Pancreas (tissue), 10 donors: ENCODE results near the gene VAMP3. TPM values are rescaled to one million over a fixed set of nuclear protein-coding genes. Genes with fewer than 3 reads are reported as not detected.

ENCODE experiments used
- ATAC-seq, 4 donors: fragments of 200-7000 bp; cut with Tn5 transposase; one replicate each; pipeline versions ENCODE4 v1.8.0 to v1.9.1; 2020; ENCODE audit warnings: mild to moderate bottlenecking in 4 of 4, moderate library complexity in 4 of 4
- DNase-seq, 6 donors: peaks; one replicate each; pipeline ENCODE4 v3.0.0-alpha.2; 2020
- FAIRE-seq: peaks from 2 replicates; lab custom pipeline; 2012; peaks lifted over from hg19 to GRCh38; lab: Jason Lieb, UNC
- H3K27ac ChIP-seq, 4 donors: fragments of 200-600 bp; sonication (generic); 1 replicate in 3 of 4; 2 replicates in 1 of 4; pipeline versions ENCODE4 v1.5.0 to v1.8.0; 2020
- H3K27me3 ChIP-seq, 4 donors: fragments of 200-600 bp; one replicate each; pipeline ENCODE4 v1.8.0; 2021
- H3K36me3 ChIP-seq, 3 donors: fragments of 200-600 bp; sonication (generic) in 1 of 3; one replicate each; pipeline versions ENCODE4 v1.5.0 to v1.8.0; 2020 to 2021
- H3K4me1 ChIP-seq, 3 donors: fragments of 200-600 bp; one replicate each; pipeline ENCODE4 v1.8.0; 2021
- H3K4me3 ChIP-seq, 4 donors: fragments of 200-600 bp; sonication (generic) in 2 of 4; one replicate each; pipeline versions ENCODE4 v1.5.0 to v1.8.0; 2020 to 2021
- H3K9me3 ChIP-seq, 4 donors: fragments of 200-600 bp; one replicate each; pipeline ENCODE4 v1.8.0; 2021
- WGBS, 2 donors: extraction: QIAGEN DNeasy Blood & Tissue Kit; methylation state at CpG; one replicate each; pipeline ENCODE4 v1.1.7; 2013; 5-methylcytosine and 5-hydroxymethylcytosine counted together
- intact Hi-C, 3 donors: fragments of 100-400 bp; cut with DNase I; formaldehyde crosslinking; loops; one replicate each; pipeline versions ENCODE4 v1.11.1 to v1.14.2; 2022
- polyA plus RNA-seq, 2 donors: library from polyadenylated mRNA; stranded (reverse); fragments of 200-250 nt; gene quantifications; one replicate each; pipeline ENCODE4 v1.2.3, GENCODE V29; 2013
- total RNA-seq, 6 donors: library from RNA; stranded (reverse); fragmentation: NEBNext Ultra II Directional in 4 of 6; extraction: Animal tissue kit (Norgen Biotek cat#: 25700) in 4 of 6; gene quantifications; one replicate each; pipeline versions ENCODE4 v1.2.1 to v1.2.4, GENCODE V29; 2021 to 2023
- TF ChIP-seq, protein P1 (sequence below), 4 donors: fragments of 200-600 bp; sonication (generic) in 3 of 4; IDR thresholded peaks; one replicate each; pipeline versions ENCODE4 v1.5.0 to v1.8.0; 2021; ENCODE audit warnings: antibody characterized with exemption in 4 of 4
- donor health status: healthy with polysubstance abuse.
- donor health status: DM: no; HTN: no; CAD: no; lungs with moderate emphysema.
- donor health status: DM: no; HTN: no; CAD: no.
- donor health status: control.
- donor health status: control.
- donor health status: Bipolar disorder and iron deficiency.
- donor health status: DM: yes; HTN: yes; CAD: no.
- donor health status: DM: no; HTN: no; CAD: no.
- donor health status: DM: no; HTN: no; CAD: no.
- donor health status: DM: yes; HTN: yes; CAD: no.

The VAMP3 gene
- total RNA-seq (10 to 100 TPM; 11.7 to 39.1 (median 22.0) TPM), polyA plus RNA-seq (10 to 100 TPM; 15.1 to 33.6 TPM)

GRCh38 chr1:7770997-7771822 lies at the start of gene VAMP3:
Gene VAMP3 (plus strand): TSS chr1:7771296. CDS start chr1:7771384, 88 bp downstream.
- Histone ChIP-seq H3K27ac (peak within 1 kb of the TSS; percentile 67 to 88 (median 82)), H3K9me3 (no peaks in the 10 kb centered on the region), H3K4me3 (peak within 1 kb of the TSS; percentile 90 to 98 (median 94)), H3K4me1 (peaks cover 0 to 11% (median 0%) of the 10 kb centered on the region in 3 donors), H3K36me3 (no peaks in the 10 kb centered on the region), H3K27me3 (no peaks in the 10 kb centered on the region)
- TF ChIP-seq, protein P1, sequence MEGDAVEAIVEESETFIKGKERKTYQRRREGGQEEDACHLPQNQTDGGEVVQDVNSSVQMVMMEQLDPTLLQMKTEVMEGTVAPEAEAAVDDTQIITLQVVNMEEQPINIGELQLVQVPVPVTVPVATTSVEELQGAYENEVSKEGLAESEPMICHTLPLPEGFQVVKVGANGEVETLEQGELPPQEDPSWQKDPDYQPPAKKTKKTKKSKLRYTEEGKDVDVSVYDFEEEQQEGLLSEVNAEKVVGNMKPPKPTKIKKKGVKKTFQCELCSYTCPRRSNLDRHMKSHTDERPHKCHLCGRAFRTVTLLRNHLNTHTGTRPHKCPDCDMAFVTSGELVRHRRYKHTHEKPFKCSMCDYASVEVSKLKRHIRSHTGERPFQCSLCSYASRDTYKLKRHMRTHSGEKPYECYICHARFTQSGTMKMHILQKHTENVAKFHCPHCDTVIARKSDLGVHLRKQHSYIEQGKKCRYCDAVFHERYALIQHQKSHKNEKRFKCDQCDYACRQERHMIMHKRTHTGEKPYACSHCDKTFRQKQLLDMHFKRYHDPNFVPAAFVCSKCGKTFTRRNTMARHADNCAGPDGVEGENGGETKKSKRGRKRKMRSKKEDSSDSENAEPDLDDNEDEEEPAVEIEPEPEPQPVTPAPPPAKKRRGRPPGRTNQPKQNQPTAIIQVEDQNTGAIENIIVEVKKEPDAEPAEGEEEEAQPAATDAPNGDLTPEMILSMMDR (IDR thresholded peaks at IDR 0.05) = no peak
- DNase-seq (peak; percentile 81 to 97 (median 90)), FAIRE-seq (no peak), ATAC-seq (peak; percentile 98 to 99 (median 99))
- 1% methylated on average over 62 to 97 of the region's 97 CpGs for WGBS, 2 donors
- intact Hi-C loops = no loop called here

DNA sequence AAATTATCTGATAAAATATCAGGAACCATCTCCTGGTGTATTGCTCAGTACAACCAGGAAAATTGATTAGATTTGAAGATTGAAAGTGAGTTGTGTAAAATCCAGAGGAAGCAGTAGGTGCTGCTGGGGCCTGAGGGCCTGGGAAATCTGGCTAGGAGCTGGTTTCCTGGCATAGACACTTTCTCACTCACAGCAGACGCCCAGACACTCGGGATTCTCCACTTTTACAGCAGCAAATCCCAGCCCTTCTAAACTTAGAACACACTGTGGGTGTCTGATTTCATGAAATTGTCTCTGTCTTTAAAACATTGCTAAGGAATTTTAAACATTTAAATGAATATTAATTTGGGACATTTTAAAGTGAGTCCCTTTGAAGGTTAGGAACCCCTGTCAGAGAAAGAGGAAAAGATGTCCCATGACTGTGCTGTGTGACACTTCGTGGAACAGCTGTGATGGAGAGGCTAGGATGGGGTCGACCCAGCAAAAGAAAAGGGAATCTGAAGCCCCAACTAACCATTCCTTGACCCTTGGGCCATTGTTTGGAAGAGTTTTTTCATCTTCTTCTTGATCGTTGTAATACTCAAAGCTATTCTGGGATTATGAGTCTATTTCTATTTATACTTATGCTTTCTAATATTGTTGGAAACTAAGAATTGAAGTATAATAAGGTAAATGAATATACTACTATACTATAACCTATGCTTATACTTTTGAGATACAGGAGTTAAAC lies 49.0 kb upstream of the VAMP3 start:
- ATAC-seq (no peak), FAIRE-seq (no peak), DNase-seq (no peak)
- 59 to 71% methylated on average over 5 of the region's 5 CpGs for WGBS, 2 donors
- Histone ChIP-seq H3K4me3 (no peak overlapping the region), H3K27me3 (no peaks in the 10 kb centered on the region), H3K4me1 (no peaks in the 10 kb centered on the region), H3K27ac (no peak overlapping the region), H3K9me3 (no peaks in the 10 kb centered on the region), H3K36me3 (no peaks in the 10 kb centered on the region)
- TF ChIP-seq, protein P1 (IDR thresholded peaks at IDR 0.05) = no peak
- intact Hi-C loops = no loop called here

DNA sequence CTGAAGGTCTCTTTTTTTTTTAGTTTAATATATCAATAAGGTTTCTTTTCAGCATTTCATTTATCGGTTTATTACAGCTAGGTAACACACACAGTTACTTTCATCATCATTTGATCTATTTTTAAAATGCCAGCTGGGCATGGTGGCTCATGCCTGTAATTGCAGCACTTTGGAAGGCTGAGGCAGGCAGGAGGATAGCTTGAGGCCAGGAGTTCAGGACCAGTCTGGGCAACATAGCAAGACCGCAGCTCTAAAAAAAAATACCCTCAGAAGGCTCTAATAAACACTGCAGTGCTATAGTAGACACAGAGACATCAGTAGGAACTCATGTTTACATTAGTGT lies 48.5 kb upstream of the VAMP3 start:
- 83% methylated on average over 2 of the region's 2 CpGs for WGBS, 2 donors
- intact Hi-C loops = no loop called here
- H3K27me3 ChIP-seq = no peaks in the 10 kb centered on the region
- ATAC-seq = no peak
- TF ChIP-seq, protein P1 (IDR thresholded peaks at IDR 0.05) = no peak
- H3K4me3 ChIP-seq = no peak overlapping the region
- no peaks in the 10 kb centered on the region for H3K36me3 ChIP-seq
- H3K9me3 ChIP-seq = no peaks in the 10 kb centered on the region
- no peak for FAIRE-seq
- no peak for DNase-seq
- no peak overlapping the region for H3K27ac ChIP-seq
- no peaks in the 10 kb centered on the region for H3K4me1 ChIP-seq

DNA sequence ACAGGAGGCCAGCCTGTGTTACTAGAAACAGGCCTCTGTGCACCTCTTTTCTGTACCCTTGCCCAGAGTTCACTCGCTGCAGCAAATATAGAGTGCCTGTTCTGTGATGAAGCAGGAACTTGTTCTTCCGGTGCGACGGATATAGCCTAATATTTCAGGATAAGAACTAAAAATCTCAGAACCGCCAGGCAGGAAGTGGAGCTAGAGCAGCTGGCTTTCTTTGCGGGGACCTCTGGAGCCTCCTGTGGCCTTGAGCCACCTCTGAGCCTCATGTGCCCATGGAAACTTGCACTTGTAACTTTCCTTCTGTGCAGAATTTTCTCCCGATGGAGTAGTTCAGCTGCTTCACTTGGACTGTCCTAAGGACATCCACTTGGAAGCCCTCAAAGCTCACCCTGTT lies 44.5 kb upstream of the VAMP3 start:
- Histone ChIP-seq H3K36me3 (no peaks in the 10 kb centered on the region), H3K27me3 (no peaks in the 10 kb centered on the region), H3K4me3 (no peak overlapping the region), H3K9me3 (no peaks in the 10 kb centered on the region), H3K4me1 (no peaks in the 10 kb centered on the region), H3K27ac (no peak overlapping the region)
- TF ChIP-seq, protein P1 (IDR thresholded peaks at IDR 0.05) = no peak
- WGBS, 2 donors = 33% methylated on average over 7 of the region's 7 CpGs
- FAIRE-seq (no peak), DNase-seq (no peak), ATAC-seq (no peak)
- intact Hi-C loops = no loop called here
